ENCODE data around the gene CFAP70.

Gene CFAP70

DNA sequence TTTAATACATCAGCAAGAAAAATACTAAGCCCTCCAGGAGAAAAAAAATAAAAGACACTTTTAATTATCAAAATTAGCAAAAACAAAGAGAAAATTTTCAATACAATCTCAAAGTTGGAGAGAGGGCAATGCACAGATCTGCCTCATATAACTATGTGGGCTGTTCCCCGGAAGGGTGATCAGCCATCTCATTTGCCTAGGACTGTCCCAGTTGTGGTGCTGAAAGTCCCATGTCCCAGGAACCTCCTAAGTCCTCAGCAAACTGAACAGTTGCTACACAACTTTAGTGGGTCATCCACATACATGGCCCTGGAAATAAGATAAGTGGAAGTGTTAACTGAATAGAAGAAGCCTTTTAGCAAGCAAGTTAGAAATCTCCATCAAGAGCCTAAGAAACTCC, 14.4 kb downstream of the CFAP70 start:
- Histone ChIP-seq H3K4me1 (no peaks in the 10 kb centered on the region), H3K36me3 (ENCODE audit: control insufficient read depth, insufficient read depth, low read length) (no peaks in the 10 kb centered on the region), H3K9me3 (ENCODE audit: control insufficient read depth, low read length) (no peaks in the 10 kb centered on the region), H3K27me3 (ENCODE audit: control insufficient read depth, insufficient read depth, low read length) (no peaks in the 10 kb centered on the region), H3K4me3 (ENCODE audit: low read depth, low read length) (no peak overlapping the region), H2AFZ (no peak overlapping the region), H3K9ac (no peak overlapping the region), H3K27ac (no peak overlapping the region), H3K4me2 (ENCODE audit: low read length) (no peak overlapping the region), H3K79me2 (no peaks in the 10 kb centered on the region)
- TF ChIP-seq, protein P1, sequence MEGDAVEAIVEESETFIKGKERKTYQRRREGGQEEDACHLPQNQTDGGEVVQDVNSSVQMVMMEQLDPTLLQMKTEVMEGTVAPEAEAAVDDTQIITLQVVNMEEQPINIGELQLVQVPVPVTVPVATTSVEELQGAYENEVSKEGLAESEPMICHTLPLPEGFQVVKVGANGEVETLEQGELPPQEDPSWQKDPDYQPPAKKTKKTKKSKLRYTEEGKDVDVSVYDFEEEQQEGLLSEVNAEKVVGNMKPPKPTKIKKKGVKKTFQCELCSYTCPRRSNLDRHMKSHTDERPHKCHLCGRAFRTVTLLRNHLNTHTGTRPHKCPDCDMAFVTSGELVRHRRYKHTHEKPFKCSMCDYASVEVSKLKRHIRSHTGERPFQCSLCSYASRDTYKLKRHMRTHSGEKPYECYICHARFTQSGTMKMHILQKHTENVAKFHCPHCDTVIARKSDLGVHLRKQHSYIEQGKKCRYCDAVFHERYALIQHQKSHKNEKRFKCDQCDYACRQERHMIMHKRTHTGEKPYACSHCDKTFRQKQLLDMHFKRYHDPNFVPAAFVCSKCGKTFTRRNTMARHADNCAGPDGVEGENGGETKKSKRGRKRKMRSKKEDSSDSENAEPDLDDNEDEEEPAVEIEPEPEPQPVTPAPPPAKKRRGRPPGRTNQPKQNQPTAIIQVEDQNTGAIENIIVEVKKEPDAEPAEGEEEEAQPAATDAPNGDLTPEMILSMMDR (IDR thresholded peaks at IDR 0.05) = no peak

DNA sequence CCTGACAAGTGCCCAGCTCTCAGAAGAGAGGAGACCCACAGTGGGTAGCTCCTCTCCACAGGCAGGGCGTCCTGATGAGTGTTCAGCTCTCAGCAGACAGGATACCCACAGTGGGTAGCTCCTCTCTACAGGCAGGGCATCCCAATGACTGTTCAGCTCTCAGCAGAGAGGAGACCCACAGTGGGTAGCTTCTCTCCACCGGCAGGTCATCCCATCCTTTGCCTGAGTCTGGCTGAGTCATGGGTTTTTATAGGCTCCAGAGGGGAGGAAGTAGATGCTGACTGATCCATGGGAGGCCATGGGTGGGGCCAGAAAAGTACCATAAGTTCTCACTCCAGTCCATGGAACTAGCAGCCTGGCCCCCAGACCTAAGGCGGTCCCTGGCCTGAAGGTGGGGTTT, 18.5 kb downstream of the CFAP70 start:
- no peak overlapping the region for H2AFZ ChIP-seq
- H3K9me3 ChIP-seq (ENCODE audit: control insufficient read depth, low read length) = no peaks in the 10 kb centered on the region
- H3K27ac ChIP-seq = no peak overlapping the region
- TF ChIP-seq, protein P1 (IDR thresholded peaks at IDR 0.05) = no peak
- H3K4me2 ChIP-seq (ENCODE audit: low read length) = no peak overlapping the region
- no peaks in the 10 kb centered on the region for H3K27me3 ChIP-seq (ENCODE audit: control insufficient read depth, insufficient read depth, low read length)
- no peak overlapping the region for H3K9ac ChIP-seq
- H3K4me3 ChIP-seq (ENCODE audit: low read depth, low read length) = no peak overlapping the region
- H3K36me3 ChIP-seq (ENCODE audit: control insufficient read depth, insufficient read depth, low read length) = no peaks in the 10 kb centered on the region
- H3K4me1 ChIP-seq = no peaks in the 10 kb centered on the region
- H3K79me2 ChIP-seq = no peaks in the 10 kb centered on the region

DNA sequence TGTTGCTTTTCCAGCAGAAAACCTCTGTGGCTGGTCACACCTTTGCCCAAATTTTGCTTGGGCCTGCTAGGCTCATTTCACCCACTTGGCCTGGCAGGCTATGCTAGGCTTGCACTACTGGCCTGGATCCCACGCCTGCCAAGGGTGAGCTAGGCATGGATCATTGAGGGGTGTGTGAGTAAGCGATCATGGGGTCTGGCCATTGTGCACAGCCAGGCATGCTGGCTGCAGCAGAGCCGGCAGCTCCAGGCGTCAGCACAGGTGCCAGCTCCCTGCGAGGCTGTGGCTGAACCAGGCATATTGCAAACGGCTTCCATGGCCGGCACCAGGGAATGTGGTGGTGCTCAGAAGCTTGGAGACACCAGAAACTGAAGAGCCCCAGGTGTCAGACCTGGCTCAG, 19.2 kb downstream of the CFAP70 start:
- Histone ChIP-seq H3K4me2 (ENCODE audit: low read length) (no peak overlapping the region), H2AFZ (no peak overlapping the region), H3K79me2 (no peaks in the 10 kb centered on the region), H3K9ac (no peak overlapping the region), H3K27ac (no peak overlapping the region), H3K27me3 (ENCODE audit: control insufficient read depth, insufficient read depth, low read length) (no peaks in the 10 kb centered on the region), H3K4me3 (ENCODE audit: low read depth, low read length) (no peak overlapping the region), H3K4me1 (no peaks in the 10 kb centered on the region), H3K9me3 (ENCODE audit: control insufficient read depth, low read length) (no peaks in the 10 kb centered on the region), H3K36me3 (ENCODE audit: control insufficient read depth, insufficient read depth, low read length) (no peaks in the 10 kb centered on the region)
- TF ChIP-seq, protein P1 (IDR thresholded peaks at IDR 0.05) = no peak

DNA sequence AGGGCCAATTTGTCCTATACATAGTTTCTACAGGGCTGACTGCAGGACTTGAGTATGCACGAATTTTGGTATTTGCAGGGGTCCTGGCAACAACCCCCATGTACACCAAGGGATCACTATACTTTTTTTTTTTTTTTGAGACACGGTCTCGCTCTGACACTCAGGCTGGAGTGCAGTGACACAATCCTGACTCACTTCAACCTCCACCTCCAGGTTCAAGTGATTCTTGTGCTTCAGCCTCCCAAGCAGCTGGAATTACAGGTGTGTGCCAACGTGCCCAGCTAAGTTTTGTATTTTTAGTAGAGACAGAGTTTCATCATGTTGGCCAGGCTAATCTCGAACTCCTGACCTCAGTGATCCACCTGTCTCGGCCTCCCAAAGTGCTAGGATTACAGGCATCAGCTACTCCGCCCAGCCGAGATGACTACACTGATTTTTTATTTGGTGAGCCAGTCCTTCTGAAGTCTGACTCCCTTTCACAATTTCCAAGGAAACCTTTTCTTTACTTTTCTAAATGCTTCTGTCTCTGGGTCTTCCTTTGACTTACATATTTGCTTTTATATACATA, 19.8 kb downstream of the CFAP70 start:
- H2AFZ ChIP-seq = no peak overlapping the region
- no peak overlapping the region for H3K9ac ChIP-seq
- H3K27ac ChIP-seq = no peak overlapping the region
- no peaks in the 10 kb centered on the region for H3K4me1 ChIP-seq
- no peaks in the 10 kb centered on the region for H3K36me3 ChIP-seq (ENCODE audit: control insufficient read depth, insufficient read depth, low read length)
- no peak overlapping the region for H3K4me2 ChIP-seq (ENCODE audit: low read length)
- no peaks in the 10 kb centered on the region for H3K9me3 ChIP-seq (ENCODE audit: control insufficient read depth, low read length)
- H3K27me3 ChIP-seq (ENCODE audit: control insufficient read depth, insufficient read depth, low read length) = no peaks in the 10 kb centered on the region
- no peak overlapping the region for H3K4me3 ChIP-seq (ENCODE audit: low read depth, low read length)
- no peaks in the 10 kb centered on the region for H3K79me2 ChIP-seq
- TF ChIP-seq, protein P1 (IDR thresholded peaks at IDR 0.05) = no peak

DNA sequence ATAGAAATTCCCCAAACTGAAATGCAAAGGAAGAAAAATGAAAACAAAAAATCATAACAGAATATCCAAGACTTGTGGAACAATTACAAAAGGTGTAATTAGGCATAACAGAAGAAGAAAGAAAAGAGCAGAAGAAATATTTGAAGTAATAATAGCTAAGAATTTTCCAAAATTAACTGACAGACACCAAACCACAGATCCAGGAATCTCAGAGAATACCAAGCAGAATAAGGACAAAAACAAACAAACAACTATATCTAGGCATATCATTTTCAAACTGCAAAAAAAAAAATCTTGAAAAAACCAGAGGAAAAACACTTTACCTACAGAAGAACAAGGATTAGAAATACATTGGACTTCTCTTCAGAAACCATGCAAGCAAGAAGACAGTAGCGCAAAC, 25.5 kb downstream of the CFAP70 start:
- no peak overlapping the region for H3K4me3 ChIP-seq (ENCODE audit: low read depth, low read length)
- no peaks in the 10 kb centered on the region for H3K9me3 ChIP-seq (ENCODE audit: control insufficient read depth, low read length)
- no peak overlapping the region for H3K9ac ChIP-seq
- TF ChIP-seq, protein P1 (IDR thresholded peaks at IDR 0.05) = no peak
- H3K4me2 ChIP-seq (ENCODE audit: low read length) = no peak overlapping the region
- no peak overlapping the region for H2AFZ ChIP-seq
- peaks cover 8% of the 10 kb centered on the region for H3K4me1 ChIP-seq
- H3K27ac ChIP-seq = no peak overlapping the region
- H3K79me2 ChIP-seq = no peaks in the 10 kb centered on the region
- no peaks in the 10 kb centered on the region for H3K27me3 ChIP-seq (ENCODE audit: control insufficient read depth, insufficient read depth, low read length)
- no peaks in the 10 kb centered on the region for H3K36me3 ChIP-seq (ENCODE audit: control insufficient read depth, insufficient read depth, low read length)
